Measurements from ENCODE around the gene LMF1. TPM values are rescaled to one million over a fixed set of nuclear protein-coding genes. Genes with fewer than 3 reads are reported as not detected.

Gene LMF1
- total and polyA plus RNA-seq, 2 of the 13 experiments (the other 11 are each of a cell fraction or from before 2014, with no cell fraction given), result 6.8 to 8.5 TPM

- no peak overlapping the region for H3K4me2 ChIP-seq (ENCODE audit: low read depth, low read length)
- no peak for ATAC-seq
- WGBS (ENCODE audit: low lambda C conversion rate), result 64% methylated on average over 7 of the region's 23 CpGs
- TF ChIP-seq ZNF343 (CRISPR knock-in tag; IDR thresholded peaks at IDR 0.05), result no peak
- no peak for TF ChIP-seq HOMEZ (CRISPR knock-in tag; IDR thresholded peaks at IDR 0.05; ENCODE audit: low read depth)
- TF ChIP-seq ZMYM3 (CRISPR knock-in tag; IDR thresholded peaks at IDR 0.05), result no peak
- no peak for TF ChIP-seq ZUFSP (CRISPR knock-in tag; IDR thresholded peaks at IDR 0.05; ENCODE audit: borderline replicate concordance)
- no peak for TF ChIP-seq HDAC6 (IDR thresholded peaks at IDR 0.05; ENCODE audit: low read depth, low read length)
- no peak for TF ChIP-seq NCOR1 (IDR thresholded peaks at IDR 0.05; ENCODE audit: borderline replicate concordance, low read length)
- TF ChIP-seq ZNF605 (CRISPR knock-in tag; IDR thresholded peaks at IDR 0.05), result no peak
- TF ChIP-seq KMT2A (CRISPR knock-in tag; IDR thresholded peaks at IDR 0.05), result no peak
- TF ChIP-seq ZNF441 (CRISPR knock-in tag; IDR thresholded peaks at IDR 0.05; ENCODE audit: borderline replicate concordance), result no peak
- no peak for TF ChIP-seq NR2F6 (IDR thresholded peaks at IDR 0.05)
- no peak for TF ChIP-seq NR2F6 (CRISPR knock-in tag; IDR thresholded peaks at IDR 0.05)
- TF ChIP-seq NKX3-1 (CRISPR knock-in tag; IDR thresholded peaks at IDR 0.05), result no peak
- TF ChIP-seq ZNF770 (CRISPR knock-in tag; IDR thresholded peaks at IDR 0.05), result no peak
- no peak for TF ChIP-seq ZC3H13 (CRISPR knock-in tag; IDR thresholded peaks at IDR 0.05)
- TF ChIP-seq MAFK (conservative IDR thresholded peaks at IDR 0.05 in 1 of 2, IDR thresholded peaks at IDR 0.05 in 1 of 2; ENCODE audit: low read length in 2 of 2), result no peak
- TF ChIP-seq DBP (CRISPR knock-in tag; IDR thresholded peaks at IDR 0.05; ENCODE audit: not compliant biosample characterization), result no peak
- H3K79me2 ChIP-seq (ENCODE audit: insufficient read depth, low read length), result no peaks in the 10 kb centered on the region
- H3K4me3 ChIP-seq (replicated peaks in 1 of 3; ENCODE audit: insufficient read depth in 1 of 3, low read depth in 2 of 3, low read length in 3 of 3), result no peak overlapping the region
- FAIRE-seq, result no peak
- H3K4me1 ChIP-seq (ENCODE audit: insufficient read depth, low read length), result no peaks in the 10 kb centered on the region
- peaks cover 10% of the 10 kb centered on the region; the same call in 1 of the 2 replicates for H3K9me3 ChIP-seq (ENCODE audit: low read length)
- H3K9ac ChIP-seq (ENCODE audit: insufficient read depth, low read depth, low read length), result no peak overlapping the region
- ChIA-PET POLR2A (no interaction called here), CTCF (ENCODE audit: low intra/inter-chr PET ratio, low total read pairs) (no interaction called here)
- no peak overlapping the region for H3K27ac ChIP-seq (ENCODE audit: extremely low read length, insufficient read depth, low read length)
- intact Hi-C loops (cut with micrococcal nuclease; ENCODE audit: unreplicated experiment), result no loop called here
- in situ Hi-C loops (cut with HindIII; ENCODE audit: extremely low pct_ligation_motif_present, low pct_unique_long_range_greater_than_20kb), result no loop called here
- H2AFZ ChIP-seq (ENCODE audit: low read length), result no peak overlapping the region
- BruUV-seq (replicated peaks), result no TSS peak
- H3K27me3 ChIP-seq (ENCODE audit: control insufficient read depth in 1 of 2, insufficient read depth in 2 of 2, low read length in 2 of 2), result no peaks in the 10 kb centered on the region; a peak in 2 of 5 replicates
- no peak for DNase-seq (ENCODE audit: low spot score)
- H4K20me1 ChIP-seq (ENCODE audit: insufficient read depth, low read length), result no peaks in the 10 kb centered on the region; the same call in 1 of the 2 replicates
- H3K36me3 ChIP-seq (replicated peaks in 1 of 2; ENCODE audit: control insufficient read depth in 1 of 2, insufficient read depth in 2 of 2, low read length in 2 of 2), result no peaks in the 10 kb centered on the region
Measured at GRCh38 chr16:880471-881171, 90.2 kb downstream of the LMF1 start.

Measured in HepG2 (cell line).